Measurements from ENCODE around the gene PCSK1.
A peak's percentile ranks its signal among the peaks of the same experiment; 100 is the strongest.

The PCSK1 gene
- 0 reads per million in 2 experiments for total RNA-seq

DNA sequence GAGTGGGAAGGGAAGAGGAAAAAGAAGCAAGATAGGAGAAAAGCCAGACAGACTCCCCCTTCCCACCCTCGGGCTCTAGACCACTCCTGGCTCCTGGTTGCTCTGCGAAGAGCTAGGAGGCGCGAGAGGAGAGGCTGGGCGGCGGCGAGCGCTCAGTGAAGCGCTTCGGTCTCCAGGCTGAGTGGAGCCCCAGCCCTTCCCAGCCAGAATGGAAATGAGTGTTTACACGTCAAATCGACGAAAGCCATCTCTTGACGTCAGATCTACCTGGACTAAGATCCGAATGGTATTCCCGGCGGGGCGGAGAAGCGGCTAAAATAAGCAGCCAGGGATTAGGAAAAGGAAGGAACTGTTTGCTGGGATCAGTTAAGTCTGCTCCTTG, at the start of gene PCSK1:
PCSK1 (minus strand) TSS at position 183 of the 382 bp plus-strand sequence. CDS start 206 bp downstream, outside the sequence.
- no peak for DNase-seq (ENCODE audit: low read depth)

DNA sequence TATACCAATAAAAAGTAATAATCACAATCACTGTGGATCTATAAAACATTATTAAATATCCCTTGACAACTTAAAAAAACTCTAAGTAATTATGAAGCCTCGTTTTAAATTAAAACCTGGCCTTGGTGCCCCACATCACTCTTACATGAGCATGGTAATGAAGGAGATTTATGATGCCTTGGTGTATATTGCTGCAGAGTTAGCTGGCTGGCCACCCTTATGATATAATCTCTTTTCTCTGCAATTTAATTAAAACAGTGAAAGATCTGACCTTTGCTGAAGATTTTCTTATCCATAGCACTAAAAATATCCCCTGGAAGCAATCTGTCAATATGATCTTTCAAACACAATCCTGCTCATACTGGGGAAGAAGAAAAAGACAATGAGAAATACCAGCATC, 48.8 kb upstream of the PCSK1 start:
- no peak for DNase-seq (ENCODE audit: low read depth)

DNA sequence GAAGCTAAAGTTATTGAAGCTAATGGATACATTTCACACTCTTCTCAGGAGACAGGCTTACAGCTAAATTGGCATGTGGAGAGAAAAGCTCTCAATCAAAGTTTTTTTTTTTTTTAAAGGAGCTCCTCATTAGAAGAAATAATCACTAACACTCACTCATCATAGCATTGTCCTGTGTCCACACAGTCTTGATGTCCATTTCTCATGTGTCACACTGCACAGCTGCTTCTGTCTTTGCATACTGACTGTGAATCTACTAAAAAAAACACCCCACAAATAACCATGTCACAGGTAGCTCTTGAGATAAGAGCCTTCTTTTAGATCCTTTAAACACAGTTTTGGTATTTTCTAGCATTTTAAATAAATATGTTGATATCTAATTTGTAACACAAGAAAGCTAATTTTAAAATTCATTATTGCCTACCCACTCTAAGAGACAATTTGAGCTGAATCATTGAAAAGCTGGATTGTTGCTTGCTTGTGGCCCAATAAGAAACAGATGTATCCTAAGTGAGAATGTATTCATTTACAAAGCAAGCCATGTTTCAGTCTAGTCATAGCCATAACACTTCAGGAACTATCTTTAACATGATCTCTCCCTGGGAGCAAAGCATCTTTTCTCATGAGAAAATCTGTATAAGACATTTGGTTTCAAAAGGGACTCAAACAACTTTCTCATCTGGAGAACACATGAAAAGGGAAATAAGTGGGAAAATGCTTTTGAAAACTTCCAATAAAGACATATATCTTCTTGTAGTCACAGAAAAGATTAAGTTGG, 48.1 kb upstream of the PCSK1 start:
- no peak for DNase-seq (ENCODE audit: low read depth)

DNA sequence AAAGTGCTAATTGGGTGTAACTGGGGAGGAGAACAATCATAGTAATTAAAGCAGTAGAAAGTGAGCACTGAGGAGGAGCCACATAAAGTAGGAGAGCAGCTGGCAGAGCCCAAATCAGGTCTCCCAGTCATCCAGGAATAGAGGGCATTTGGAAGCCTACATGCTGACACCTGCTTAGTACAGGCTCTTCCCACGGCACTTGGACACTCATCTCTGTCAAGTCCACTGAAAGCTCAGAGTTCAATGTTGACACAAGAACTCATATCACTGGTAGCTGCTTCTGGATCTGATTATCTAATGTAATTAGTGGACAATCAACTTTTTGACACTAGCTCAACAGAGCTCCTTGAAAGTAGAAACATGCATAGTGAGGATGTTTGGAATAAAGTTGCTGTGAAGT, 45.9 kb upstream of the PCSK1 start:
- DNase-seq (ENCODE audit: low read depth) = no peak

DNA sequence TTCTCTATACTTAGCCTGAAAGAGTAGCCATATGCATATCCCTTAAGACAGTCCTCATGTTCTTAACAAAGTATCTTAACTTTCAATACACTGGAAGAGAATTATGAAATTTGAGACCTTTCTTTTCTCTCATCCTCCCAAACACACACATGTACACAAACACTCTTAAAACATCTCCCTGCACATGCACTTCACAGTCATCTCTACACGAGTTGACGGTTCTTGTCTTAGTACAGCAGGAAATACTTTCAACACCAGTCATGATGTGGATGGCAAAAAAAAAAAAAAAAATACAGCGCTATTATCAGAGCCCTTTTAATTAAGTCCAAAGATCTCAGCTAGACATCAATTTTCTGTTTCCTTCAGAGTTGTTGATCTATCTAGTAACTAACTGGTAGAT, 43.6 kb upstream of the PCSK1 start:
- DNase-seq (ENCODE audit: low read depth) = no peak

DNA sequence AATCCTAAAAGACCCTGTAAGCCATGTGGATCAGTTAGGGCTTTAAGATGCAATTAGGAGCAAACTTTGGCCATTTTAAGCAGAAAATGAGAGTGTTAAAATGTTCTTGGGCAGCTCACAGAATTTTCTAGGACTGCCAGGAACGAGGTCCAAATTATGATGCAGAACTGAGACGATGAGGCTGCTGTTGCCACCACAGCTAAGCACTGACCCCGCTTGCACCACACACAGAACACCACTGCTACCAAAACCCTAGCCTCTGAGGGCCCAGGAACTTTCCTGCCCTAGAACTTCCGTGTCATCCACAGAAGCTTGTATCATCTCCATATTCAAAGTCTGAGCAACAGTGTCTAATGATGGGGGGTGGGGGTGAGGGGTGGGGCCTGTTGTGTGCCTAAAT, 41.0 kb upstream of the PCSK1 start:
- no peak for DNase-seq (ENCODE audit: low read depth)

DNA sequence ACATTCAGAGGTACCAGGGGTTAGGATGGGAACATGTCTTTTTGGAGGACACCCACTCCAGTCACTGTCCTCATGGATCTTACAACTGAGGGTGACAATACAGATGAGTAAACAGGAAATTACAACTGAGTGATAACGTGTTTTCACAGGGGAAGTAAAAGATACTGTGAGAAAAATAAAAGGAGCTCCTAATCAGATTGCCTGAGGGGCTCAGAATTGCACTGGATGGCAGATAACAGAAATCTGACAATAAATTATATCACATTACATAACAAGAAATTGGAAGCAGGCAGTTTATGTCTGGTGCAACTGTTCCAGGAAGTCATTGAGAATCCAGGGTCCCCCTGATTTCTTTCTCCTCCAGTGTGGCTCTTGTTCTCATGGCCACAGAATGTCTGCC, 40.1 kb upstream of the PCSK1 start:
- DNase-seq (ENCODE audit: low read depth) = no peak

DNA sequence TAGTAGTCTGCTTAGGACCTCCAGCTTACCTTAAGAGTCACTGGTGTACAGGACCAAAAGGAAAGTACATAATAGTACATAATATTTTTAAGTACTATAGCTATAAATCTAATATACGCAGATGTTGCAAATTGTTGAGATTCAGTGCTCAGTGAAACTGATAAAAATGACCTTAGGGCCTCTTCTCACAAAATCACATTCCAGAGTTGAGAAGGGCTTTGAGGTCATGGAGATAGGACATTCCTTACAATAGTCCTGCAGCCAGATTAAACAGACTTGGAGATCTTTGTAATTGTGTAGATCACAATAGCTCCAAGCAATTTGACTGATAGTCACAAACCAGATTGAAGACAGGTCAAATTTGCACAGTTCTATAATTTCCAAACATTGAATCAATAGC, 37.7 kb upstream of the PCSK1 start:
- no peak for DNase-seq (ENCODE audit: low read depth)

DNA sequence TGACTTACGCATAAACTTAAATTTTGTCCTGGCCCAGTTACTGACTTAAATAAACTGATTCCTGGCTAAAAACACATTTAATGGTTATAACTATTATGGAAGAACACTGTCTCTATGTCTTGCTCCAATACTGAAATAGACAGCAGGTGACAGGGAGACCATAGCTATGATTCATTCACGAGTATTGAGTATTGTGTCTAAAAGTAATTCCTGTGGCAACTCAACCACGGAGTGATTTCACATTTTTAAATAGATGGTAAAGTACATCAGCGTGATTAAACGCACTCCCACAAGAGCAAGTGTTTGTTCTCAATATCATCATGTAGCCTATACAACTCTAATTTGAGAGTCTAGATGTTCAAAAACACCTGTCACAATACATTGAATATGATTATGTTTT, 35.9 kb upstream of the PCSK1 start:
- no peak for DNase-seq (ENCODE audit: low read depth)

DNA sequence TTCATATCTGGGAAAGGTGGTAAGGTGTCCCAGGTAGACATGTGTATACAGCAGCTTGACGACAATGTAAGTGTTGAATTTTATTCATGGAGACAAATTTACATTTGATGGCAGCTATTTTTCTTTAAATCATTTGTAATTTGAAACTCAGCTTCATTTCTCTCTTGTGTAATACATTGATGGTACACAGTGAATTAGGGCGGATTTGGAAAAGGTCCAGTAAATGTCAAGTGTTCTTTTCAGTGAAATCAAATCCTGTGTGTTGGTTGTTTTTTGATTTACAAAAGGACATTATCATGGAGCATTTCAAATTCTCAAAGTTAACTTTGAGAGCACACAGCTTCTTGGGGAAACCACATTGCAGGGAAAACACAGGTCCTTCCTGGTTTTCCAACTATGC, 30.0 kb upstream of the PCSK1 start:
- no peak for DNase-seq (ENCODE audit: low read depth)

DNA sequence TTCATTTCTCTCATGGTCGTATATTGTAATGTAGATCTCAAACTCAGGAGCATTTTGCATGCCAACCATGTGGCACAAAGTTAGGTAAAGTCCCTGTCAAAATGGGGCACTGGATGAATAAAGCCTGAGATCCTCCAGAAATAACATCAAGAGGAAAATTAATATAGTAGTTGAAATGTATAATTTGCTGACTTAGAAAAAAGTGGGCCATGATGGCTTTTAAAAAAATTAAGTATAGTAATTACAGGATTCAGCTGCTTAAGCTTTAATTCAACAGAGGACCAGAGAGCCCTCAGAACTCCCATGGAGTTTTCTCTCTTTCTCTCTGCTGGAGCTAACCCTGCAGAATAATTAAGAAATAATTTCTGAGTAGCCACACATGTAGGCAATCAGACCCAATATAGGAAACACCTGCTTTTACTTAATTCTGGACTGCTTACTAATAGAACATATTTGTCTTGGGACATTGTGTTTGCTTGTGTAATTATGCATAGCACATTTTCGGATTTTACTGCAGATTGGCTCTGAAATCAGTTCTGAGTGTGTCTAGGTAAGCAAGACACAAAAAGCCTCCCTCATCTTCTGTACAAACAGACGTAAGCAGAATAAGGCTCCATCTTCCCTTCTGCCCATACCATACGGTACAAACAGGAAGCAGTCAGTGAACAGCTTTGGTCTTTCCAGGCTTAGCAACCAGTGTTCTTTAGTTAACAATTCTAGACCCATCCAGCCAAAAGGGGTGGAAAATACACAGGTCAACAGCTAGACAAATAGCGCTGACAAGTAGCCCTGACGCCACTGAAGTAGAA, 26.5 kb upstream of the PCSK1 start:
- DNase-seq (ENCODE audit: low read depth) = no peak

DNA sequence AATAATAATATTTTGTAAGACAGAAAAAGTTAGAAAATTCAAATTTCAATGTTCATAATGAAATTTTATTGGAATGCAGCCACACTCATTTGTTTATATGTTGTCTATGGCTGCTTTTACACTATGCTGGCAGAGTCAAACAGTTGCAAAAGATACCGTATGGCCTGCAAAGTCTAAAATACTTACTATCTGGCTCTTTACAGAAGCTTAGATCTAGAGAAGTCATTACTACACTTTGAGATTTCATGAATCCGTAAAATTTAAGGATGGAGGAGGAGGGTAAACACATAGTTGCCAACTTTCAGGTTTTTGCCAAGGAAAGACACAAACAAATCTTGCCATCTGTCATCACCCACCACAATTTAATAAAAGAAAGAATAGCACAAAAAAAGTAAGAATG, 25.1 kb upstream of the PCSK1 start:
- no peak for DNase-seq (ENCODE audit: low read depth)

DNA sequence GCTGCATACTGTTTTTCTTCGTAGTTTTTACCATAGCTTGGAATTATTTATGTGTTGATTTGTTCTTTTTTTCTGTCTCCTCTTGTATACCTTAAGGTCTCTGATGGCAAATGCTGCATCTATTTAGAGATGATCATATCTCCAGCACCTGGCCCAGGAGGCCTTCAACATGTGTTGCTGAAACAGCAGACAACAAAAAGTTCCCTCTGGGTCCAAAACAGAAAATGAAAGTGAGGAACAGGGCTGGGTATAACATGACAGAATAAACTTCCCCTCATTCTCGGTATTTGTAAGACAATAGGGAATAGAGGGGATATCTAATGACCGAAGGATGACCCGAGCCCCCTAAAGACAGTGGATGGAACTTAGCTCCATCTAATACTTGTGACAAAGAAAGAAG, 22.7 kb upstream of the PCSK1 start:
- DNase-seq (ENCODE audit: low read depth) = no peak

DNA sequence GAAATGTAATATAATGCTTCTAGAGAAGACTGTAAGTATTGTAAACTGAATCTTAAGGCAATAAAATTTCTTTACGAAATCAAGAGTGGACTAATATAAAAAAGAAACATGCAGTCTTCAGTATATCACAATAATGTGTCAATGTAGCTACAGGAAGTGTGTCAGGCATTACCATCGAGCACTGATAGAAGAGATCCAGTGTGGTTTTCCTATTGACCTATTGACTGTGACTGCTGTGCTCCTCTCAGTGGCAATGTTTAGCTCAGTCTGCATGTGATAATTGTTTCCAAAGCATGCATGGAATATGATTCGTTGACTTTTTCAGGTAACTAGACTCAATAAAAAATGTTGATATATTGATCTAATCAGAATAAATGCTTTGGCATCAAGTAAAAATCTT, 20.3 kb upstream of the PCSK1 start:
- DNase-seq (ENCODE audit: low read depth) = no peak

DNA sequence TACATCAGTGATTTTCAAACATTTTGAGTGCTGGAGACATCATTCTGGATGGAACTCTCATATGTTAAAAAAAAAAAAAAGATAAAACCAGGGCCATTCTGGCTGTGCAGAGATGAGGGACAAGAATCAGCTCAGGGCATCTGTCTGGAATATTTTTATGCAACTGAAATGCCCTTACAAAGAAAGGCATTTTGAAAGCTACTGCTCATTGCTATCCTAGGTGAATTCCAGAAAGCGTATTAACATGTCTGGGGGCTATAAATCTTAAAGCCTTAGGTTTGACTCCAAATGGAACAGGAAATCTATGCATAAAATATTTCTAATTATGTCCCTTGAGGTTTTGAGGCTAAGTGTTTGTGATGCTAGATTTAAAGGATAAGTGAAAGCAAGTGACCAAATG, 14.9 kb upstream of the PCSK1 start:
- no peak for DNase-seq (ENCODE audit: low read depth)

DNA sequence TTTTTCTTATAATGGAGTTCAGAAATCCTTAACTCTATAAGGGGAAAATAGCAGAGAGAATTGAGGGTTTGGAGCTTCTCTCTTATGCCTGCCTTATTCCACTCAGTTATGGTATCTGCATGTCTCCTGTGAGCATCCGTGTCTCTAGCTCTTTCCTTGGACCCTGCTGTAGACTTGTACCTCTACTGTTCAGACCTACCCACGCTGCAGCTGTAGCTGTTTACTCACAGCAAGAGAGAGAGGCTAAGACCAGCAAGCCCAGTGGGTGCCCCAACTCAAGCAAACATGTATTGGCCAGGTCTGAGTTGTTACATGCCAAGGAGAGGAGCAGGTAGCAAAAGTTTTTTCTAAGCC, 7.1 kb upstream of the PCSK1 start:
- no peak for DNase-seq (ENCODE audit: low read depth)

DNA sequence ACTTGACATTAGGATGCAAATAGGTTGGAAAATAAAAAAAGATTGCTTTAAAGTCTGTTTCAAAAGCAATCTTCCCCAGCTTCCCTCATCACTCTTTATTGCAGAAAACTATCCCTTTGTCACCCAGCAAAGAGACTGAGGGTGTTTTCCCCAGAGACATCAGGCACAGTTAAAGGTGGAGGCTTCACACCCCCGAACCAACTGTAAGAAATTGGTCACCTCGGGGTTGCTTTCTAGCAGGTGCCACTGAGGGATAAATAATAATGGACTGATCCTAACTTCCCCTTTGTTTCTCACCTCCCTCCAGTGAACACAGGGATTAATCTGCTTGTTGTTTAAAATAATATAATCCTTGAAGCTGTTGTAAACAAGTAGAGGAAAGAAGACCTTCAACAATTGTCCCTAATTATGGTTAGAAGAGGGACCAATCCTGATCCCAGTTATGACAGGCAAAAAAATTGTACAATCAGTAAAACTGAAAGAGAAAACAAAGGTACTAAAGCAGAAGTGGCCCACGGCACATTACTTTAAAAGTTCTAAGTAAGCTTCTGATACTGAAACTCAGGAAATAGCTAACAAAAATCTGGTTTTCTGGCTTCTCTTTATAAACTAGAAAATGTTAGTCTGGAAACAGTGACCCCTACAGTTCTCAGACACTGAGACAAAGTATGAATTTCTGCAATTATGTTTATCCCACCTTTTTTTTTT, 6.6 kb upstream of the PCSK1 start:
- no peak for DNase-seq (ENCODE audit: low read depth)

DNA sequence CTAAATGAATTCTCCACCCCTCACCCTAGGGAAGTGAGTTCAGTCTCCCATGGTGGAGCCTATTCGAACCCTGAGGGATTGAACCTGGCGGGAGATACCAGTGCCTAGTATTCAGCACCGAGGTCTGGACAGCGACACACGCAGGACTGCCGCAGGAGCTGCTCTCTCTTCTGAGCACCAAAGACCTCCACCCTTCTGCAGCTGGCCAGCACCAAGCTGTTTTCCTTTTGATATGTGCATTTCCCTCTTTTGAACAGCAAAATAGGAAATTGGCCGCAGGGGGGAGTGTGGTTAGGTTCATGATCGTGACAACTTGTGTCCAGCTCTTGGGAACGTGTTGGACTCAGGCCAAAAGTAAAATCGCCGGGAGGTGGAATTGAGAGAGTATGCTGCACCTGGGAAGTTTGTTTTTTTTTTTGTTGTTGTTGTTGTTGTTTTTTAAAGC, 1.2 kb upstream of the PCSK1 start:
- peak; percentile 7 for DNase-seq (ENCODE audit: low read depth)

DNA sequence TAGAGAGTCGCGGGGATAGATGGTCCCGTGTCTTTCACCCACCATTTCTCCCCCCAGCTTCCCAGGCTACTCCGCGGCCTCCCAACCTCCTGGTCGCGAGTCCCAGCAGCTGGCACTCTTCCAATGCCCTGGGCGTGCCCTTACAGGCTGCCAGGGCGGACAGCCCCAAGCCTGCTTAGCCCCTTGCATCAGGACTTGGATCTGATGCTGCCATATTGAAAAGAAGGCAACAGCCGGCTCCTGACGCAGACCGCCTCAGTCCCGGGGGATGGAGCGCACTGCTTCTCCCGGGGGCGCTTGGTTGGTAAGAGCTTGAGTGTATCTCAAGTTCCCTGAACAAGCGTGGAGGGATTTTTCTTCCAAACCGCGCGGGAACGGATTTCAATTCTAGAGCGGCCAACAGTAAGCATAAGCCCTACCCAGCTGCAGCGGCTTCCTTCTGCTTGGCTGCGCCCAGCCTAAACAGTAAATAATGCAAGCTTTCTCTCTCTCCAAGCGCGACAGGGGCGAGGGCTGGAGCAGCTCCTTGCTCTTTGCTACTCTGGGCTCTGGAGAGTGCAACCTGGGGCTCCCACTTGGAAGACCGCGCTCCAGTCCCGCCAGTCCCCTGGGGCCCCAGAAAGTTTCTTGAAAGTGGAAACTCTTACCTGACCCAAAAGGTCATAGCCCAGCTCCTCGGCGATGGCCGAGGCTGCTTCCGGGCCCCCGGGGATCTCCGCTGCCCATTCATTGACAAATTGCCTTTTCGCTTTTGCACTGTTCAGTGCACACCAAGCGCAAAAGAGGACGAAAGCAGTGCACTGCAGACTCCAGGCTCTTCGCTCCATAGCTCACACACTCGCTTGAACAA, 607 bp downstream of the PCSK1 start:
- DNase-seq (ENCODE audit: low read depth) = no peak

DNA sequence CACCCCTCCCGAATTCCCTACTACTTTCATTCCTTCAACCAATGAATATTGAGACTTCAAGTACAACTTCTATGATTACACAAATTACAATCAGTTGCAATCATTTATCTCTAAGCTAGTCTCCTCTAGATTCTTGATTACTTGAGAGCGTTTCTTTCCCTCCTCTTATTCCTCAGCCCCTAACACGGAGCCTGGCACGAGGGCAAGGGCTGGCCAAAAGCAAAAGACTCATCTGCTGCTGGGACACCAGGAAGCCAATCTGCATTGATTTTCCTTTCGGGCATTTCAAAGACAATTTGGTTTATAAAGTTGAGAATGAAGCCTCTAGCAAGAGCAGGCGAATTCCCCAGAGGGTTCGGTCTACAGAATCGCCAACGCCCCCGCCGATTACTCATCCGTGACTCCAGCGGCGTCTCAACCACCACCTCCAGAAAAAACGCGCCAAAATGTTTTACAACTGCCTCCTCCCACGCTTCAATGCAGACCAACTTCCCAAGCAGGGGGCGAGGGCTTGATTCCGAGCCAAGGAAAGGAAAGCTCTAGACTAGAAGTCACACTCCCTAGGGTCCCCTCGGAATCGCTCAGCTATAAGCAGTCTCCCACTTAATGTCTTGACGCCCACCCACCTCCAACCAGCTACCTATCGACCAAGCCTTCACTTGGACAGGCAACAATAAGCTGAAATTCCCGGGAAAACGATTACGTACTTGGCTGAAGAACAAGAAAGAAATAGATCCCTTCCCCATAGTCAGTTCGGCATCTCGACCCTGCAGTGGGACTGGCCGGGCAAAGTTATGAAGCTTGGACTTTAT, 1.5 kb downstream of the PCSK1 start:
- no peak for DNase-seq (ENCODE audit: low read depth)

DNA sequence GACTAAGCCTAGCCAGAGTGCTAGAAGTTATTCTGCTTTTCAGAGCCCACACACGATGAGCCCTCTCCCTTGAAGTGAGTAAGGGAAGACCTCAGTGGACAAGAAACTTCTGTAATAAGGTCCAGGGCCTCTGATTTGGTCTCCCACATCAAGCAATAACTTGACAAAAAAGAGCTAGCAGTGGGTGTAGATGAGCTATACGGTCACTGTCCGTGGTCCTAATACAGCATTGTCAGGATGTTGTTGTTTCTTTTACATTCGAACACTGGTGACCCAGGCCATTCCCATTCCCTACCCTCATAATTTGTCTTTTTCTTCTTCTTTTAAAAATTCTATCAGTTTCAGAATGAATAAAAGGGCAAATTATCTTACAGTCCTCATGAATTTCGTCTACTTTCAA, 5.2 kb downstream of the PCSK1 start:
- DNase-seq (ENCODE audit: low read depth) = no peak
